Measurements from ENCODE around the gene KDM6A. TPM values are rescaled to one million over a fixed set of nuclear protein-coding genes. Genes with fewer than 3 reads are reported as not detected.

Gene KDM6A
- polyA plus RNA-seq, 1 of the 3 experiments (the other 2 are of a cell fraction), result 7.4 TPM

DNA sequence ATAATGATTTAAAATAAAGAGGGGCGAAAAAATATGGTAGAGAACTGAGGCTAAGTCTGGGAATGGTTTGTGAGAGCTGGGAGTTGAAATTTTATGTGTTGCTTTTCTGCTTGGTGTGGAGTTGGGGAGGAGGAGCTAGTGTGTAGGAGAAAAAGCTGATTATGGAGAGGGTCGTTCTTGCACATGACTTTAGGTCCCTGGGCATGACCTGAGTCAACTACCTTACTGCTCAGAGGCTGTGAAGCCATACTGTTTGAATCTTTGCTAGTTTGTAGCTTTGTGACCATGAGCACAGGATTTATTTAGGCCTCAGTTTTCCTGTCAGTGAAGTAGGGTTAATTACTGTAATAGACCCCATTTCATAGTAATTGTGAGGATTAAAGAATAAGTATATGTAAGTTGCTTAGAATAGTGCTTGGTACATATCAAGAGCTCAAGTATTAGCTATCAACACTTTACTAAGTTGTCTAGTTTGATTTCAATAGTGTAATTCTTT lies 78.6 kb downstream of the KDM6A start:
- Histone ChIP-seq H3K9me2 (no peaks in the 10 kb centered on the region), H3K27me3 (ENCODE audit: insufficient read depth) (no peaks in the 10 kb centered on the region), H3K4me1 (ENCODE audit: control insufficient read depth in 1 of 2, insufficient read depth in 2 of 2, low read depth in 1 of 2, low read length in 1 of 2) (peaks cover 0 to 10% of the 10 kb centered on the region in 2 experiments; a peak in 2 of 4 replicates), H3K36me3 (replicated peaks in 1 of 2; ENCODE audit: control insufficient read depth in 1 of 2, insufficient read depth in 2 of 2, low read length in 1 of 2) (peaks cover 0 to under 1% of the 10 kb centered on the region in 2 experiments), H3K4me3 (ENCODE audit: low read depth in 2 of 2, low read length in 1 of 2) (no peak overlapping the region), H3K9me3 (peaks cover 2% of the 10 kb centered on the region), H3K9ac (no peak overlapping the region), H2AFZ (ENCODE audit: low read depth) (no peak overlapping the region), H4K20me1 (ENCODE audit: insufficient read depth) (peaks cover 74% of the 10 kb centered on the region), H3F3A (replicated peaks; ENCODE audit: insufficient read depth) (peaks cover 4% of the 10 kb centered on the region), H3K4me2 (no peak overlapping the region), H3K79me2 (ENCODE audit: insufficient read depth) (peaks cover 95% of the 10 kb centered on the region), H3K27ac (ENCODE audit: low read depth in 2 of 2, low read length in 1 of 2) (no peak overlapping the region)
- ChIA-PET POLR2A (no interaction called here), CTCF (no interaction called here)
- DNase-seq, result no peak
- WGBS (ENCODE audit: low lambda C conversion rate), result 88% methylated on average over 2 of the region's 2 CpGs
- TF ChIP-seq TEAD4 (IDR thresholded peaks at IDR 0.05; ENCODE audit: borderline replicate concordance, insufficient read depth) (no peak), POLR2AphosphoS5 (IDR thresholded peaks at IDR 0.05; ENCODE audit: low read depth, low read length) (no peak), YY1 (IDR thresholded peaks at IDR 0.05; ENCODE audit: low read depth) (no peak), GATA2 (CRISPR knock-in tag; IDR thresholded peaks at IDR 0.05) (no peak), MXI1 (IDR thresholded peaks at IDR 0.05; ENCODE audit: low read depth, low read length) (no peak)
- TF ChIP-seq, protein P1, sequence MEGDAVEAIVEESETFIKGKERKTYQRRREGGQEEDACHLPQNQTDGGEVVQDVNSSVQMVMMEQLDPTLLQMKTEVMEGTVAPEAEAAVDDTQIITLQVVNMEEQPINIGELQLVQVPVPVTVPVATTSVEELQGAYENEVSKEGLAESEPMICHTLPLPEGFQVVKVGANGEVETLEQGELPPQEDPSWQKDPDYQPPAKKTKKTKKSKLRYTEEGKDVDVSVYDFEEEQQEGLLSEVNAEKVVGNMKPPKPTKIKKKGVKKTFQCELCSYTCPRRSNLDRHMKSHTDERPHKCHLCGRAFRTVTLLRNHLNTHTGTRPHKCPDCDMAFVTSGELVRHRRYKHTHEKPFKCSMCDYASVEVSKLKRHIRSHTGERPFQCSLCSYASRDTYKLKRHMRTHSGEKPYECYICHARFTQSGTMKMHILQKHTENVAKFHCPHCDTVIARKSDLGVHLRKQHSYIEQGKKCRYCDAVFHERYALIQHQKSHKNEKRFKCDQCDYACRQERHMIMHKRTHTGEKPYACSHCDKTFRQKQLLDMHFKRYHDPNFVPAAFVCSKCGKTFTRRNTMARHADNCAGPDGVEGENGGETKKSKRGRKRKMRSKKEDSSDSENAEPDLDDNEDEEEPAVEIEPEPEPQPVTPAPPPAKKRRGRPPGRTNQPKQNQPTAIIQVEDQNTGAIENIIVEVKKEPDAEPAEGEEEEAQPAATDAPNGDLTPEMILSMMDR (IDR thresholded peaks at IDR 0.05), result no peak
- TF ChIP-seq, protein P2, sequence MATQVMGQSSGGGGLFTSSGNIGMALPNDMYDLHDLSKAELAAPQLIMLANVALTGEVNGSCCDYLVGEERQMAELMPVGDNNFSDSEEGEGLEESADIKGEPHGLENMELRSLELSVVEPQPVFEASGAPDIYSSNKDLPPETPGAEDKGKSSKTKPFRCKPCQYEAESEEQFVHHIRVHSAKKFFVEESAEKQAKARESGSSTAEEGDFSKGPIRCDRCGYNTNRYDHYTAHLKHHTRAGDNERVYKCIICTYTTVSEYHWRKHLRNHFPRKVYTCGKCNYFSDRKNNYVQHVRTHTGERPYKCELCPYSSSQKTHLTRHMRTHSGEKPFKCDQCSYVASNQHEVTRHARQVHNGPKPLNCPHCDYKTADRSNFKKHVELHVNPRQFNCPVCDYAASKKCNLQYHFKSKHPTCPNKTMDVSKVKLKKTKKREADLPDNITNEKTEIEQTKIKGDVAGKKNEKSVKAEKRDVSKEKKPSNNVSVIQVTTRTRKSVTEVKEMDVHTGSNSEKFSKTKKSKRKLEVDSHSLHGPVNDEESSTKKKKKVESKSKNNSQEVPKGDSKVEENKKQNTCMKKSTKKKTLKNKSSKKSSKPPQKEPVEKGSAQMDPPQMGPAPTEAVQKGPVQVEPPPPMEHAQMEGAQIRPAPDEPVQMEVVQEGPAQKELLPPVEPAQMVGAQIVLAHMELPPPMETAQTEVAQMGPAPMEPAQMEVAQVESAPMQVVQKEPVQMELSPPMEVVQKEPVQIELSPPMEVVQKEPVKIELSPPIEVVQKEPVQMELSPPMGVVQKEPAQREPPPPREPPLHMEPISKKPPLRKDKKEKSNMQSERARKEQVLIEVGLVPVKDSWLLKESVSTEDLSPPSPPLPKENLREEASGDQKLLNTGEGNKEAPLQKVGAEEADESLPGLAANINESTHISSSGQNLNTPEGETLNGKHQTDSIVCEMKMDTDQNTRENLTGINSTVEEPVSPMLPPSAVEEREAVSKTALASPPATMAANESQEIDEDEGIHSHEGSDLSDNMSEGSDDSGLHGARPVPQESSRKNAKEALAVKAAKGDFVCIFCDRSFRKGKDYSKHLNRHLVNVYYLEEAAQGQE (IDR thresholded peaks at IDR 0.05; ENCODE audit: low read depth, low read length), result no peak

DNA sequence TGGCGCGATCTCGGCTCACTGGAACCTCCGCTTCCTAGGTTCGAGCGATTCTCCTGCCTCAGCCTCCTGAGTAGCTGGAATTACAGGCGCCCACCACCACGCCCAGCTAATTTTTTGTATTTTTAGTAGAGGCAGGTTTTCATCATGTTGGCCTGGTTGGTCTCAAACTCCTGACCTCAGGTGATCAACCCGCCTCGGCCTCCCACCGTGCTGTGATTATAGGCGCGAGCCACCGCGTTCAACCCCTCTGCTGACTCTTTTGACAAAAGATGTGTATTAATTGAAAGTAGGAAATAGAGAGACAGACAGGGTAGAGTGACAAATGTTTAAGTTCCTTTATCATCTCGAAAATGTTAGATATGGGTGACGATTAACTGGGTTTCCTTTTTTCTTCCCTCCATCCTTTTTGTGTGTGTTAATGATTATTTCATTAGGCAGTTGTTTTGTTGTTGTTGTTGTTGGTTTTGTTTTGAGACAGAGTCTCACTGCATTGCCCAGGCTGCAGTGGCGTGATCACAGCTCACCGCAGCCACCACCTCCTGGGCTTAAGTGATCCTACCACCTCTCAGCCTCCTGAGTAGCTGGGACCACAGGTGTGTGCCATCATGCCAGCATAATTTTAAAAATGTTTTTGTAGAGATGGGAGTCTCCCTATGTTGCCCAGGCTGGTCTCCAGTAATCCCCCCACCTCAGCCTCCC lies 79.5 kb downstream of the KDM6A start:
- POLR2A ChIA-PET, result no interaction called here
- Histone ChIP-seq H3K9me2 (no peaks in the 10 kb centered on the region), H2AFZ (ENCODE audit: low read depth) (no peak overlapping the region), H3K4me3 (ENCODE audit: low read depth in 2 of 2, low read length in 1 of 2) (no peak overlapping the region), H3K27ac (ENCODE audit: low read depth in 2 of 2, low read length in 1 of 2) (no peak overlapping the region), H4K20me1 (ENCODE audit: insufficient read depth) (peaks cover 77% of the 10 kb centered on the region), H3K27me3 (ENCODE audit: insufficient read depth) (no peaks in the 10 kb centered on the region), H3K36me3 (replicated peaks in 1 of 2; ENCODE audit: control insufficient read depth in 1 of 2, insufficient read depth in 2 of 2, low read length in 1 of 2) (no peaks in the 10 kb centered on the region), H3K79me2 (ENCODE audit: insufficient read depth) (peaks cover 95% of the 10 kb centered on the region), H3K4me2 (no peak overlapping the region), H3K4me1 (ENCODE audit: control insufficient read depth in 1 of 2, insufficient read depth in 2 of 2, low read depth in 1 of 2, low read length in 1 of 2) (peaks cover 0 to 10% of the 10 kb centered on the region in 2 experiments; a peak in 2 of 4 replicates), H3K9me3 (no peaks in the 10 kb centered on the region), H3K9ac (no peak overlapping the region), H3F3A (replicated peaks; ENCODE audit: insufficient read depth) (peaks cover 7% of the 10 kb centered on the region)
- 98% methylated on average over 19 of the region's 19 CpGs for WGBS (ENCODE audit: low lambda C conversion rate)
- no peak for DNase-seq
- TF ChIP-seq, protein P2 (IDR thresholded peaks at IDR 0.05; ENCODE audit: low read depth, low read length), result no peak
- TF ChIP-seq SIN3A (IDR thresholded peaks at IDR 0.05; ENCODE audit: borderline replicate concordance, low read depth, low read length), result no peak
- TF ChIP-seq RAD21 (IDR thresholded peaks at IDR 0.05; ENCODE audit: low read length), result no peak
- no peak for TF ChIP-seq TCF12 (IDR thresholded peaks at IDR 0.05)
- TF ChIP-seq CHD2 (IDR thresholded peaks at IDR 0.05; ENCODE audit: low read length, partially characterized antibody), result no peak
- TF ChIP-seq JUND (IDR thresholded peaks at IDR 0.05), result no peak
- TF ChIP-seq EP300 (IDR thresholded peaks at IDR 0.05; ENCODE audit: borderline replicate concordance in 1 of 2, low read depth in 1 of 2, low read length in 1 of 2), result no peak
- no peak for TF ChIP-seq MEF2A (IDR thresholded peaks at IDR 0.05; ENCODE audit: borderline replicate concordance, low read depth)
- TF ChIP-seq ELF1 (IDR thresholded peaks at IDR 0.05), result no peak
- TF ChIP-seq FOXM1 (IDR thresholded peaks at IDR 0.05; ENCODE audit: low read depth), result no peak
- TF ChIP-seq SMC3 (IDR thresholded peaks at IDR 0.05; ENCODE audit: low read depth, low read length), result no peak
- TF ChIP-seq GATA2 (CRISPR knock-in tag; IDR thresholded peaks at IDR 0.05), result no peak
- no peak for TF ChIP-seq TEAD4 (IDR thresholded peaks at IDR 0.05; ENCODE audit: borderline replicate concordance, insufficient read depth)
- no peak for TF ChIP-seq GABPA (IDR thresholded peaks at IDR 0.05; ENCODE audit: low read depth)
- CTCF ChIA-PET, result no interaction called here
